ENCODE data around the gene SMC4. TPM values are rescaled to one million over a fixed set of nuclear protein-coding genes. Genes with fewer than 3 reads are reported as not detected.
A peak's percentile ranks its signal among the peaks of the same experiment; 100 is the strongest.

SMC4 gene
- polyA plus RNA-seq, 2 of the 4 experiments (the other 2 are of a cell fraction): 121 to 139 TPM

GRCh38 chr3:160373655-160374054 lies 25.8 kb upstream of the SMC4 start:
- POLR2A ChIA-PET: no interaction called here
- H3K9me3 ChIP-seq: no peaks in the 10 kb centered on the region
- peak overlapping the region; percentile 52 to 73; a peak in 5 of 6 replicates for H3K27ac ChIP-seq
- WGBS (ENCODE audit: missing lambda C conversion rate): 91% methylated on average over 2 of the region's 2 CpGs
- TF ChIP-seq RNF2 (IDR thresholded peaks at IDR 0.05; ENCODE audit: borderline replicate concordance, low read depth) (no peak), HMGXB4 (CRISPR knock-in tag; IDR thresholded peaks at IDR 0.05; ENCODE audit: borderline replicate concordance) (no peak), CBX2 (IDR thresholded peaks at IDR 0.05; ENCODE audit: borderline replicate concordance, low read depth) (no peak), HOXB5 (CRISPR knock-in tag; IDR thresholded peaks at IDR 0.05) (no peak), KDM1A (IDR thresholded peaks at IDR 0.05; ENCODE audit: low read depth) (no peak), ELK1 (IDR thresholded peaks at IDR 0.05; ENCODE audit: low read depth, low read length) (no peak), FOXS1 (CRISPR knock-in tag; IDR thresholded peaks at IDR 0.05) (no peak), BCL3 (IDR thresholded peaks at IDR 0.05) (no peak), NR3C1 (IDR thresholded peaks at IDR 0.05) (no peak), RAD21 (conservative IDR thresholded peaks at IDR 0.05 in 1 of 2, IDR thresholded peaks at IDR 0.05 in 1 of 2) (no peak), HES2 (IDR thresholded peaks at IDR 0.05) (no peak), MYC (IDR thresholded peaks at IDR 0.05; ENCODE audit: borderline replicate concordance, low read length) (no peak), TFCP2L1 (CRISPR knock-in tag; IDR thresholded peaks at IDR 0.05) (no peak)
- peaks cover 36% of the 10 kb centered on the region for H3K4me1 ChIP-seq
- CTCF ChIA-PET: interaction anchor here (1.1 kb wide), 1 partner anchor 14 kb away, joined by 3 read pairs; no protein-coding TSS in a partner anchor
- ATAC-seq (no peak), FAIRE-seq (no peak), DNase-seq (ENCODE audit: low read depth in 1 of 2, low spot score in 1 of 2) (no peak)
- no peak overlapping the region for H3K4me3 ChIP-seq
- peak overlapping the region; percentile 71 for H3K4me2 ChIP-seq

GRCh38 chr3:160374472-160374871 lies 25.0 kb upstream of the SMC4 start:
- Histone ChIP-seq H3K27ac (peak overlapping the region; percentile 52 to 73), H3K4me3 (peak overlapping the region; percentile 7; the same call in 1 of the 3 replicates), H3K4me2 (peak overlapping the region; percentile 71), H3K4me1 (peaks cover 36% of the 10 kb centered on the region), H3K9me3 (no peaks in the 10 kb centered on the region)
- ChIA-PET POLR2A (no interaction called here), CTCF (interaction anchor here (1.1 kb wide), 1 partner anchor 15 kb away, joined by 3 read pairs; no protein-coding TSS in a partner anchor)
- DNase-seq (ENCODE audit: low read depth in 1 of 2, low spot score in 1 of 2) (peak in 1 of 2 experiments; percentile 24), FAIRE-seq (no peak), ATAC-seq (peak in 1 of 2 experiments; percentile 71; a peak in 3 of 6 replicates)
- 14% methylated on average over 2 of the region's 2 CpGs for WGBS (ENCODE audit: missing lambda C conversion rate)
- no peak for TF ChIP-seq SMC3 (IDR thresholded peaks at IDR 0.05)
- TF ChIP-seq CBX8 (IDR thresholded peaks at IDR 0.05): no peak
- peak; percentile 56; the same call in 1 of the 2 replicates for TF ChIP-seq GATA3 (IDR thresholded peaks at IDR 0.05; ENCODE audit: borderline replicate concordance)
- no peak for TF ChIP-seq NFE2L2 (conservative IDR thresholded peaks at IDR 0.05; ENCODE audit: low read length)
- no peak for TF ChIP-seq ZNF302 (CRISPR knock-in tag; IDR thresholded peaks at IDR 0.05)
- TF ChIP-seq, protein P1, sequence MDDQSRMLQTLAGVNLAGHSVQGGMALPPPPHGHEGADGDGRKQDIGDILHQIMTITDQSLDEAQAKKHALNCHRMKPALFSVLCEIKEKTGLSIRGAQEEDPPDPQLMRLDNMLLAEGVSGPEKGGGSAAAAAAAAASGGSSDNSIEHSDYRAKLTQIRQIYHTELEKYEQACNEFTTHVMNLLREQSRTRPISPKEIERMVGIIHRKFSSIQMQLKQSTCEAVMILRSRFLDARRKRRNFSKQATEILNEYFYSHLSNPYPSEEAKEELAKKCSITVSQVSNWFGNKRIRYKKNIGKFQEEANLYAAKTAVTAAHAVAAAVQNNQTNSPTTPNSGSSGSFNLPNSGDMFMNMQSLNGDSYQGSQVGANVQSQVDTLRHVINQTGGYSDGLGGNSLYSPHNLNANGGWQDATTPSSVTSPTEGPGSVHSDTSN (IDR thresholded peaks at IDR 0.05): no peak
- no peak for TF ChIP-seq E2F6 (IDR thresholded peaks at IDR 0.05; ENCODE audit: borderline replicate concordance, low read depth)
- no peak for TF ChIP-seq POLR2A (IDR thresholded peaks at IDR 0.05; ENCODE audit: low read length)
- no peak for TF ChIP-seq MYC (IDR thresholded peaks at IDR 0.05; ENCODE audit: borderline replicate concordance, low read length)
- TF ChIP-seq, protein P2, sequence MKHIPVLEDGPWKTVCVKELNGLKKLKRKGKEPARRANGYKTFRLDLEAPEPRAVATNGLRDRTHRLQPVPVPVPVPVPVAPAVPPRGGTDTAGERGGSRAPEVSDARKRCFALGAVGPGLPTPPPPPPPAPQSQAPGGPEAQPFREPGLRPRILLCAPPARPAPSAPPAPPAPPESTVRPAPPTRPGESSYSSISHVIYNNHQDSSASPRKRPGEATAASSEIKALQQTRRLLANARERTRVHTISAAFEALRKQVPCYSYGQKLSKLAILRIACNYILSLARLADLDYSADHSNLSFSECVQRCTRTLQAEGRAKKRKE (CRISPR knock-in tag; IDR thresholded peaks at IDR 0.05; ENCODE audit: low read depth): no peak
- no peak for TF ChIP-seq ZC3H11A (IDR thresholded peaks at IDR 0.05)
- no peak for TF ChIP-seq ZSCAN20 (CRISPR knock-in tag; IDR thresholded peaks at IDR 0.05)
- TF ChIP-seq JUNB (IDR thresholded peaks at IDR 0.05): peak; percentile 74
- TF ChIP-seq FOSL2 (IDR thresholded peaks at IDR 0.05): 0 out of 2 replicates have a peak, but pooled peaks have one; percentile 28
- peak; percentile 50; the same call in 1 of the 2 replicates for TF ChIP-seq FOSL2 (CRISPR knock-in tag; IDR thresholded peaks at IDR 0.05)
- TF ChIP-seq BHLHE40 (IDR thresholded peaks at IDR 0.05; ENCODE audit: low read depth, low read length): no peak
- no peak for TF ChIP-seq HDAC2 (IDR thresholded peaks at IDR 0.05)
- TF ChIP-seq CEBPB (IDR thresholded peaks at IDR 0.05): no peak
- no peak for TF ChIP-seq CBX2 (IDR thresholded peaks at IDR 0.05; ENCODE audit: borderline replicate concordance, low read depth)
- TF ChIP-seq, protein P3, sequence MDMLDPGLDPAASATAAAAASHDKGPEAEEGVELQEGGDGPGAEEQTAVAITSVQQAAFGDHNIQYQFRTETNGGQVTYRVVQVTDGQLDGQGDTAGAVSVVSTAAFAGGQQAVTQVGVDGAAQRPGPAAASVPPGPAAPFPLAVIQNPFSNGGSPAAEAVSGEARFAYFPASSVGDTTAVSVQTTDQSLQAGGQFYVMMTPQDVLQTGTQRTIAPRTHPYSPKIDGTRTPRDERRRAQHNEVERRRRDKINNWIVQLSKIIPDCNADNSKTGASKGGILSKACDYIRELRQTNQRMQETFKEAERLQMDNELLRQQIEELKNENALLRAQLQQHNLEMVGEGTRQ (IDR thresholded peaks at IDR 0.05): no peak
- no peak for TF ChIP-seq PHF8 (IDR thresholded peaks at IDR 0.05; ENCODE audit: borderline replicate concordance, low read depth)
